ENCODE data around the gene SRPK1. TPM values are rescaled to one million over a fixed set of nuclear protein-coding genes. Genes with fewer than 3 reads are reported as not detected.
"Not testable (repeated sequence)": the region's sequence is repeated elsewhere in the genome, so short reads cannot be mapped to it uniquely, and the experiment has no call there.

The SRPK1 gene
- total and polyA plus RNA-seq, 7 donors: 17.4 to 47.9 (median 36.6) TPM

GRCh38 chr6:35942355-35942754, 21.5 kb upstream of the SRPK1 start:
- DNase-seq: no peak
- Histone ChIP-seq H3K9me3 (no peaks in the 10 kb centered on the region), H3K27me3 (peaks cover 0 to 4% (median 0%) of the 10 kb centered on the region in 3 donors), H3K4me1 (no peaks in the 10 kb centered on the region), H3K36me3 (no peaks in the 10 kb centered on the region), H3K4me3 (no peak overlapping the region), H3K27ac (no peak overlapping the region)
- TF ChIP-seq POLR2A (IDR thresholded peaks at IDR 0.05) (no peak), CTCF (IDR thresholded peaks at IDR 0.05) (no peak), EP300 (IDR thresholded peaks at IDR 0.05) (no peak), POLR2AphosphoS5 (IDR thresholded peaks at IDR 0.05) (no peak)
- intact Hi-C loops (cut with DNase I): no loop called here

GRCh38 chr6:35941170-35941569, 20.3 kb upstream of the SRPK1 start:
- DNase-seq; H3K36me3 ChIP-seq; H3K27me3 ChIP-seq; H3K9me3 ChIP-seq; H3K4me1 ChIP-seq; H3K4me3 ChIP-seq; intact Hi-C loops (cut with DNase I); H3K27ac ChIP-seq: not testable (repeated sequence)
- 36 to 70% methylated on average over 7 of the region's 7 CpGs for WGBS, 2 donors

DNA sequence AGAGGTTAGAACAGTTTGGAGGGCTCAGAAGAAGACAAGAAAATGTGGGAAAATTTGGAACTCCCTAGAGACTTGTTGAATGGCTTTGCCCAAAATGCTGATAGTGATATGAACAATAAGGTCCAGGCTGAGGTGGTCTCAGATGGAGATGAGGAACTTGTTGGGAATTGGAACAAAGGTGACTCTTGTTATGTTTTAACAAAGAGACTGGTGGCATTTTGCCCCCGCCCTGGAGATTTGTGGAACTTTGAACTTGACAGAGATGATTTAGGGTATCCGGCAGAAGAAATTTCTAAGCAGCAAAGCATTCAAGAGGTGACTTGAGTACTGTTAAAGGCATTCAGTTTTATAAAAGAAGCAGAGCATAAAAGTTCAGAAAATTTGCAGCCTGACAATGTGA, 19.1 kb upstream of the SRPK1 start:
- WGBS, 2 donors: 34 to 81% methylated on average over 2 of the region's 2 CpGs
- H3K4me3 ChIP-seq; DNase-seq; H3K4me1 ChIP-seq; intact Hi-C loops (cut with DNase I); H3K27me3 ChIP-seq; H3K9me3 ChIP-seq; H3K27ac ChIP-seq; H3K36me3 ChIP-seq: not testable (repeated sequence)

GRCh38 chr6:35939259-35939658, 18.4 kb upstream of the SRPK1 start:
- DNase-seq; H3K27ac ChIP-seq; H3K36me3 ChIP-seq; H3K27me3 ChIP-seq; H3K9me3 ChIP-seq; H3K4me3 ChIP-seq; intact Hi-C loops (cut with DNase I); H3K4me1 ChIP-seq: not testable (repeated sequence)
- WGBS, 2 donors: 92 to 97% methylated on average over 5 of the region's 5 CpGs

- H3K27ac ChIP-seq: no peak overlapping the region
- peaks cover 0 to 7% (median 0%) of the 10 kb centered on the region in 3 donors for H3K27me3 ChIP-seq
- H3K4me3 ChIP-seq: no peak overlapping the region
- intact Hi-C loops (cut with DNase I): no loop called here
- 92 to 95% methylated on average over 1 of the region's 1 CpG for WGBS, 2 donors
- no peak for TF ChIP-seq EP300 (IDR thresholded peaks at IDR 0.05)
- TF ChIP-seq POLR2A (IDR thresholded peaks at IDR 0.05): no peak
- TF ChIP-seq POLR2AphosphoS5 (IDR thresholded peaks at IDR 0.05): no peak
- TF ChIP-seq CTCF (IDR thresholded peaks at IDR 0.05): no peak
- H3K36me3 ChIP-seq: no peaks in the 10 kb centered on the region
- no peaks in the 10 kb centered on the region for H3K9me3 ChIP-seq
- H3K4me1 ChIP-seq: no peaks in the 10 kb centered on the region
- no peak for DNase-seq
Observed at GRCh38 chr6:35936681-35937359, 15.9 kb upstream of the SRPK1 start.

DNA sequence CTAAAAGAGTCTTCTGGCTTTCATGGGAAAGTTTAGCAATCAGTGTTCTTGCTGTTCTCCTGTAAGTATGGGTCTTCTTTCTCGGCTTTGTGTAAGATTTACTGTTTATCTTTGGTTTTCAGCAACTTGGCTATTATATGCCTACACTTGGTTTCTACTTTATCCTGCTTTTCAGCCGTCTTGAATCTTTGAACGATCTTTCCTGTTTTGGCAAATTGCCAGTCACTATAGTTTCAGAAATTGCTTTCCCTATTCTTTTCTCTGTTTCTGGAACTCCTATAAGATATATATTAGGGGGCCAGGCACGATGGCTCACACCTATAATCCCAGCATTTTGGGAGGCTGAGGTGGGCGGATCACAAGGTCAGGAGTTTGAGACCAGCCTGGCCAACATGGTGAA, 14.6 kb upstream of the SRPK1 start:
- WGBS, 2 donors: 71 to 73% methylated on average over 5 of the region's 5 CpGs

More for the DNA sequence above, 14.6 kb upstream of the SRPK1 start:
- intact Hi-C loops (cut with DNase I): no loop called here
- Histone ChIP-seq H3K9me3 (no peaks in the 10 kb centered on the region), H3K4me1 (no peaks in the 10 kb centered on the region), H3K27ac (no peak overlapping the region), H3K27me3 (peaks cover 0 to 7% (median 0%) of the 10 kb centered on the region in 3 donors), H3K4me3 (no peak overlapping the region), H3K36me3 (no peaks in the 10 kb centered on the region)
- TF ChIP-seq EP300 (IDR thresholded peaks at IDR 0.05) (no peak), CTCF (IDR thresholded peaks at IDR 0.05) (no peak), POLR2A (IDR thresholded peaks at IDR 0.05) (no peak), POLR2AphosphoS5 (IDR thresholded peaks at IDR 0.05) (no peak)
- no peak for DNase-seq

Data from sigmoid colon (tissue), 7 donors.